HK-2 (cell line): ENCODE data around the gene CLCNKB.
"Not testable (repeated sequence)": the region's sequence is repeated elsewhere in the genome, so short reads cannot be mapped to it uniquely, and the experiment has no call there.

Source experiments
- DNase-seq: peaks from one replicate; pipeline ENCODE4 v3.0.0-alpha.2; 2018; ENCODE audit not compliant: unreplicated experiment

The CLCNKB gene

GRCh38 chr1:16033103-16033632, 10.4 kb upstream of the CLCNKB start:
- not testable (repeated sequence) for DNase-seq

GRCh38 chr1:16036461-16036860, 7.1 kb upstream of the CLCNKB start:
- DNase-seq, result not testable (repeated sequence)

- no peak for DNase-seq
These were observed 5.0 kb upstream of the CLCNKB start for GRCh38 chr1:16038620-16038912.

- not testable (repeated sequence) for DNase-seq
These were observed 3.7 kb upstream of the CLCNKB start for GRCh38 chr1:16039871-16040270.

- DNase-seq, result no peak
These were observed 2.4 kb upstream of the CLCNKB start for GRCh38 chr1:16041200-16041599.

- no peak for DNase-seq
These were observed 1.5 kb upstream of the CLCNKB start for GRCh38 chr1:16042096-16042495.

- DNase-seq, result not testable (repeated sequence)
These were observed 928 bp upstream of the CLCNKB start for GRCh38 chr1:16042654-16043053.

- no peak for DNase-seq
These were observed 368 bp downstream of the CLCNKB start for GRCh38 chr1:16043950-16044349.

- peak; percentile 26 for DNase-seq
These were observed 3.3 kb downstream of the CLCNKB start for GRCh38 chr1:16046842-16047241.

- DNase-seq, result no peak
These were observed 4.4 kb downstream of the CLCNKB start for GRCh38 chr1:16047791-16048475.

- DNase-seq, result no peak
These were observed 5.1 kb downstream of the CLCNKB start for GRCh38 chr1:16048573-16049189.

GRCh38 chr1:16050328-16050727, 6.7 kb downstream of the CLCNKB start:
- DNase-seq, result no peak

GRCh38 chr1:16051039-16051438, 7.5 kb downstream of the CLCNKB start:
- DNase-seq, result no peak

- DNase-seq, result not testable (repeated sequence)
These were observed 8.4 kb downstream of the CLCNKB start for GRCh38 chr1:16051949-16052348.

- no peak for DNase-seq
These were observed 10.4 kb downstream of the CLCNKB start for GRCh38 chr1:16053781-16054502.

- DNase-seq, result no peak
These were observed 11.3 kb downstream of the CLCNKB start for GRCh38 chr1:16054598-16055540.

- peak; percentile 92 for DNase-seq
These were observed 12.3 kb downstream of the CLCNKB start for GRCh38 chr1:16055613-16056520.

GRCh38 chr1:16056521-16056912, 12.9 kb downstream of the CLCNKB start:
- DNase-seq, result not testable (repeated sequence)

GRCh38 chr1:16057314-16057915, 13.8 kb downstream of the CLCNKB start:
- not testable (repeated sequence) for DNase-seq
